HepG2 (cell line): Measurements from ENCODE around the gene PPP1R7. TPM values are rescaled to one million over a fixed set of nuclear protein-coding genes. Genes with fewer than 3 reads are reported as not detected.
A peak's percentile ranks its signal among the peaks of the same experiment; 100 is the strongest.

ENCODE experiments used
- CREM ChIP-seq, 2 experiments: sonication (generic) in 1 of 2; formaldehyde crosslinking in 1 of 2; IDR thresholded peaks; 2 replicates each; pipeline versions ENCODE4 v1.4.0 to v1.6.1; 2016 to 2020; ENCODE audit warnings: antibody characterized with exemption in 1 of 2, mild to moderate bottlenecking in 1 of 2, missing genetic modification reagents in 1 of 2
- DMAP1 ChIP-seq: IDR thresholded peaks from 2 replicates; pipeline ENCODE4 v1.6.1; 2016
- DNMT3B ChIP-seq: conservative IDR thresholded peaks from 2 replicates; pipeline ENCODE4 v1.6.1; 2016; ENCODE audit warnings: missing biosample characterization, control low read depth
- EP300 ChIP-seq, 3 experiments: sonication (generic) in 1 of 3; formaldehyde crosslinking in 1 of 3; IDR thresholded peaks; 2 replicates each; pipeline versions ENCODE4 v1.5.1 to v1.6.1; 2011 to 2020; ENCODE audit warnings: low read depth in 2 of 3, low read length in 2 of 3, borderline replicate concordance in 1 of 3, improper control_type of control experiment in 1 of 3, mild to moderate bottlenecking in 1 of 3, missing genetic modification reagents in 1 of 3, moderate library complexity in 1 of 3
- FOXO1 ChIP-seq: sonication (generic); formaldehyde crosslinking; IDR thresholded peaks from 2 replicates; pipeline ENCODE4 v1.4.0; 2020; ENCODE audit warnings: missing genetic modification reagents
- HIVEP1 ChIP-seq: sonication (generic); formaldehyde crosslinking; IDR thresholded peaks from 2 replicates; pipeline ENCODE4 v1.4.0; 2020; ENCODE audit warnings: mild to moderate bottlenecking, missing genetic modification reagents
- HNF4G ChIP-seq, 2 experiments: sonication (generic) in 1 of 2; formaldehyde crosslinking in 1 of 2; IDR thresholded peaks; 2 replicates each; pipeline versions ENCODE4 v1.4.0 to v1.6.1; 2011 to 2020; ENCODE audit warnings: borderline replicate concordance in 2 of 2, low read depth in 2 of 2, mild to moderate bottlenecking in 2 of 2, low read length in 1 of 2, missing genetic modification reagents in 1 of 2, moderate library complexity in 1 of 2
- MYNN ChIP-seq: sonication (generic); formaldehyde crosslinking; IDR thresholded peaks from 2 replicates; pipeline ENCODE4 v1.4.0; 2020; ENCODE audit warnings: mild to moderate bottlenecking, low read depth, missing genetic modification reagents
- SALL1 ChIP-seq: sonication (generic); formaldehyde crosslinking; IDR thresholded peaks from 2 replicates; pipeline ENCODE4 v1.8.0; 2022; ENCODE audit warnings: mild to moderate bottlenecking, missing genetic modification reagents
- SNAI1 ChIP-seq: sonication (generic); formaldehyde crosslinking; IDR thresholded peaks from 2 replicates; pipeline ENCODE4 v1.5.0; 2020; ENCODE audit warnings: mild to moderate bottlenecking, missing genetic modification reagents, borderline replicate concordance
- SSRP1 ChIP-seq: IDR thresholded peaks from 2 replicates; pipeline ENCODE4 v1.6.1; 2016; ENCODE audit warnings: control low read depth
- THAP11 ChIP-seq: IDR thresholded peaks from 2 replicates; pipeline ENCODE4 v1.6.1; 2016; ENCODE audit warnings: missing biosample characterization, missing genetic modification reagents
- ZNF496 ChIP-seq: sonication (generic); formaldehyde crosslinking; IDR thresholded peaks from 2 replicates; pipeline ENCODE4 v1.8.1; 2023; ENCODE audit warnings: mild to moderate bottlenecking, moderate library complexity, missing genetic modification reagents; ENCODE audit not compliant: insufficient replicate concordance
- ZNF572 ChIP-seq: sonication (generic); formaldehyde crosslinking; IDR thresholded peaks from 2 replicates; pipeline ENCODE4 v1.5.1; 2020; ENCODE audit warnings: mild to moderate bottlenecking, missing genetic modification reagents
- ZNF7 ChIP-seq: IDR thresholded peaks from 2 replicates; pipeline ENCODE4 v1.6.1; 2016; ENCODE audit warnings: missing biosample characterization, missing genetic modification reagents
- ZSCAN20 ChIP-seq: sonication (generic); formaldehyde crosslinking; IDR thresholded peaks from 2 replicates; pipeline ENCODE4 v1.4.0; 2020; ENCODE audit warnings: missing genetic modification reagents, mild to moderate bottlenecking, borderline replicate concordance
- polyA plus RNA-seq, 8 experiments: library from polyadenylated mRNA; depleted of rRNA in 3 of 8; stranded (reverse) in 7 of 8; unstranded in 1 of 8; fragments of >200 nt; fragmentation: Illumina TruSeq in 4 of 8; extraction: Trizol in 4 of 8; gene quantifications; 2 replicates each; pipeline versions ENCODE4 v1.2.1 to v1.2.3, GENCODE V29; 2011 to 2016; ENCODE audit warnings: low read depth in 4 of 8, missing spikeins in 1 of 8, mixed read lengths in 1 of 8; ENCODE audit not compliant: insufficient read depth in 1 of 8
- total RNA-seq, 5 experiments: library from RNA; depleted of rRNA; stranded (reverse); fragments of >200 nt; fragmentation: Illumina TruSeq; extraction: Trizol; gene quantifications; 2 replicates each; pipeline ENCODE4 v1.2.3, GENCODE V29; 2016; ENCODE audit warnings: low read depth in 1 of 5
- TF ChIP-seq, protein P1 (sequence below): sonication (generic); formaldehyde crosslinking; IDR thresholded peaks from 2 replicates; pipeline ENCODE4 v1.4.0; 2020; ENCODE audit warnings: missing genetic modification reagents
- TF ChIP-seq, protein P2 (sequence below): sonication (generic); formaldehyde crosslinking; IDR thresholded peaks from 2 replicates; pipeline ENCODE4 v1.4.0; 2020; ENCODE audit warnings: mild to moderate bottlenecking, missing genetic modification reagents, borderline replicate concordance
- TF ChIP-seq, protein P3 (sequence below), 2 experiments: fragments of 450-650 bp in 1 of 2; sonication (generic) in 1 of 2; formaldehyde crosslinking; IDR thresholded peaks; 2 replicates each; pipeline versions ENCODE4 v1.5.0 to v1.8.0; 2020 to 2022; ENCODE audit warnings: mild to moderate bottlenecking in 1 of 2, missing genetic modification reagents in 1 of 2
- TF ChIP-seq, protein P4 (sequence below): sonication (generic); formaldehyde crosslinking; IDR thresholded peaks from 2 replicates; pipeline ENCODE4 v1.8.0; 2022; ENCODE audit warnings: missing genetic modification reagents, low read depth, mild to moderate bottlenecking, borderline replicate concordance

Gene PPP1R7
- total and polyA plus RNA-seq, 2 of the 13 experiments (the other 11 are each of a cell fraction or from before 2014, with no cell fraction given) = 33.3 to 67.9 TPM

DNA sequence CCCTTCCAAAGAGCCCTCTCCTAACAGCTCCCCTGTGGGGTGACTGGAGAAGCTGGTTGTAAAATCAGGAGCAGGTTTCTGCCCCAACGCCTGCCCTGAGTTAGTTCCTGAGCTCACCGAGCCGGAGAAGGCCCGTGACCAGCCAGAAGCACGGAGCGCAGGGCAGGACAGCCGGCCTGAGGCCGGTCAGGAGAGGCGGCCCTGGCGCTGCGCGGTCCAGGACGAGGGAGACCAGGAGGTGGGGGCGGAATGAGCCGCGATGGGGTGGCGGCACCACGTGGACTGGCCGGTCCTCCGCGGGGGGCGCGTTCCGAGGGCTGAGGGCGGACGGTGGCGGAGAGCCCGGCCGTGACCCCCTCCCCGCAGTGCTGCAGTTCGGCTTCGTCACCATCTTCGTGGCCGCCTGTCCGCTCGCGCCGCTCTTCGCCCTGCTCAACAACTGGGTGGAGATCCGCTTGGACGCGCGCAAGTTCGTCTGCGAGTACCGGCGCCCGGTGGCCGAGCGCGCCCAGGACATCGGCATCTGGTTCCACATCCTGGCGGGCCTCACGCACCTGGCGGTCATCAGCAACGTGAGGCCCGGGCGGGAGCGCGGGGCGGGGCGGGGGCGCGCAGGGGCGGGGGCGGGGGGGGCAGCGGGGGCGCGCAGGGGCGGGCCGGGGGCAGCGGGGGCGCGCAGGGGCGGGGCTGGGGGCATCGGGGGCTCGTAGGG, 67.2 kb downstream of the PPP1R7 start (continued):
- TF ChIP-seq, protein P1, sequence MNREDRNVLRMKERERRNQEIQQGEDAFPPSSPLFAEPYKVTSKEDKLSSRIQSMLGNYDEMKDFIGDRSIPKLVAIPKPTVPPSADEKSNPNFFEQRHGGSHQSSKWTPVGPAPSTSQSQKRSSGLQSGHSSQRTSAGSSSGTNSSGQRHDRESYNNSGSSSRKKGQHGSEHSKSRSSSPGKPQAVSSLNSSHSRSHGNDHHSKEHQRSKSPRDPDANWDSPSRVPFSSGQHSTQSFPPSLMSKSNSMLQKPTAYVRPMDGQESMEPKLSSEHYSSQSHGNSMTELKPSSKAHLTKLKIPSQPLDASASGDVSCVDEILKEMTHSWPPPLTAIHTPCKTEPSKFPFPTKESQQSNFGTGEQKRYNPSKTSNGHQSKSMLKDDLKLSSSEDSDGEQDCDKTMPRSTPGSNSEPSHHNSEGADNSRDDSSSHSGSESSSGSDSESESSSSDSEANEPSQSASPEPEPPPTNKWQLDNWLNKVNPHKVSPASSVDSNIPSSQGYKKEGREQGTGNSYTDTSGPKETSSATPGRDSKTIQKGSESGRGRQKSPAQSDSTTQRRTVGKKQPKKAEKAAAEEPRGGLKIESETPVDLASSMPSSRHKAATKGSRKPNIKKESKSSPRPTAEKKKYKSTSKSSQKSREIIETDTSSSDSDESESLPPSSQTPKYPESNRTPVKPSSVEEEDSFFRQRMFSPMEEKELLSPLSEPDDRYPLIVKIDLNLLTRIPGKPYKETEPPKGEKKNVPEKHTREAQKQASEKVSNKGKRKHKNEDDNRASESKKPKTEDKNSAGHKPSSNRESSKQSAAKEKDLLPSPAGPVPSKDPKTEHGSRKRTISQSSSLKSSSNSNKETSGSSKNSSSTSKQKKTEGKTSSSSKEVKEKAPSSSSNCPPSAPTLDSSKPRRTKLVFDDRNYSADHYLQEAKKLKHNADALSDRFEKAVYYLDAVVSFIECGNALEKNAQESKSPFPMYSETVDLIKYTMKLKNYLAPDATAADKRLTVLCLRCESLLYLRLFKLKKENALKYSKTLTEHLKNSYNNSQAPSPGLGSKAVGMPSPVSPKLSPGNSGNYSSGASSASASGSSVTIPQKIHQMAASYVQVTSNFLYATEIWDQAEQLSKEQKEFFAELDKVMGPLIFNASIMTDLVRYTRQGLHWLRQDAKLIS = no peak; the same call in 1 of the 2 replicates
- peak; percentile 93 for TF ChIP-seq HIVEP1 (CRISPR knock-in tag)
- TF ChIP-seq ZSCAN20 (CRISPR knock-in tag) = peak; percentile 89
- no peak for TF ChIP-seq HNF4G (IDR thresholded peaks at IDR 0.05; ENCODE audit: borderline replicate concordance, low read depth, low read length)
- no peak; the same call in 1 of the 2 replicates for TF ChIP-seq HNF4G (CRISPR knock-in tag; IDR thresholded peaks at IDR 0.05; ENCODE audit: borderline replicate concordance, low read depth)
- no peak for TF ChIP-seq MYNN (CRISPR knock-in tag)
- TF ChIP-seq THAP11 (CRISPR knock-in tag) = peak; percentile 68
- no peak for TF ChIP-seq ZNF7 (CRISPR knock-in tag)
- peak; percentile 92 for TF ChIP-seq SALL1 (CRISPR knock-in tag)
- no peak for TF ChIP-seq ZNF496 (CRISPR knock-in tag)
- TF ChIP-seq DNMT3B = no peak; the same call in 1 of the 2 replicates
- TF ChIP-seq FOXO1 (CRISPR knock-in tag) = peak; percentile 66
- TF ChIP-seq EP300 (IDR thresholded peaks at IDR 0.05; ENCODE audit: low read depth in 2 of 2, low read length in 2 of 2) = 0 out of 4 replicates have a peak, but pooled peaks of 1 of the 2 experiments have one; percentile 28
- 0 out of 2 replicates have a peak, but pooled peaks have one; percentile 8 for TF ChIP-seq EP300 (CRISPR knock-in tag; IDR thresholded peaks at IDR 0.05; ENCODE audit: borderline replicate concordance)
- 0 out of 2 replicates have a peak, but pooled peaks have one; percentile 27 for TF ChIP-seq SNAI1 (CRISPR knock-in tag)
- TF ChIP-seq, protein P2, sequence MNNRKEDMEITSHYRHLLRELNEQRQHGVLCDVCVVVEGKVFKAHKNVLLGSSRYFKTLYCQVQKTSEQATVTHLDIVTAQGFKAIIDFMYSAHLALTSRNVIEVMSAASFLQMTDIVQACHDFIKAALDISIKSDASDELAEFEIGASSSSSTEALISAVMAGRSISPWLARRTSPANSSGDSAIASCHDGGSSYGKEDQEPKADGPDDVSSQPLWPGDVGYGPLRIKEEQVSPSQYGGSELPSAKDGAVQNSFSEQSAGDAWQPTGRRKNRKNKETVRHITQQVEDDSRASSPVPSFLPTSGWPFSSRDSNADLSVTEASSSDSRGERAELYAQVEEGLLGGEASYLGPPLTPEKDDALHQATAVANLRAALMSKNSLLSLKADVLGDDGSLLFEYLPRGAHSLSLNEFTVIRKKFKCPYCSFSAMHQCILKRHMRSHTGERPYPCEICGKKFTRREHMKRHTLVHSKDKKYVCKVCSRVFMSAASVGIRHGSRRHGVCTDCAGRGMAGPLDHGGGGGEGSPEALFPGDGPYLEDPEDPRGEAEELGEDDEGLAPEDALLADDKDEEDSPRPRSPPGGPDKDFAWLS = 0 out of 2 replicates have a peak, but pooled peaks have one; percentile 54
- TF ChIP-seq, protein P3, sequence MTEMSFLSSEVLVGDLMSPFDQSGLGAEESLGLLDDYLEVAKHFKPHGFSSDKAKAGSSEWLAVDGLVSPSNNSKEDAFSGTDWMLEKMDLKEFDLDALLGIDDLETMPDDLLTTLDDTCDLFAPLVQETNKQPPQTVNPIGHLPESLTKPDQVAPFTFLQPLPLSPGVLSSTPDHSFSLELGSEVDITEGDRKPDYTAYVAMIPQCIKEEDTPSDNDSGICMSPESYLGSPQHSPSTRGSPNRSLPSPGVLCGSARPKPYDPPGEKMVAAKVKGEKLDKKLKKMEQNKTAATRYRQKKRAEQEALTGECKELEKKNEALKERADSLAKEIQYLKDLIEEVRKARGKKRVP (CRISPR knock-in tag; IDR thresholded peaks at IDR 0.05) = peak in 1 of 2 experiments; percentile 45; a peak in 1 of 4 replicates
- TF ChIP-seq ZNF572 (CRISPR knock-in tag) = no peak
- TF ChIP-seq, protein P4, sequence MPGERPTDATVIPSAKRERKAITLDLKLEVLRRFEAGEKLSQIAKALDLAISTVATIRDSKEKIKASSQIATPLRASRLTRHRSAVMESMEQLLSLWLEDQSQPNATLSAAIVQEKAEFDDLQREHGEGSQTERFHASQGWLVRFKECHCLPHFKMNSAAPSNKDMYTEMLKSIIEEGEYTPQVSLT (CRISPR knock-in tag) = no peak
- TF ChIP-seq SSRP1 = no peak; the same call in 1 of the 2 replicates
- peak; percentile 91 for TF ChIP-seq DMAP1
- TF ChIP-seq CREM (IDR thresholded peaks at IDR 0.05) = no peak
- TF ChIP-seq CREM (CRISPR knock-in tag; IDR thresholded peaks at IDR 0.05) = no peak
